ENCODE results near the gene HSPA14.
"Not testable (repeated sequence)": the region's sequence is repeated elsewhere in the genome, so short reads cannot be mapped to it uniquely, and the experiment has no call there.

HSPA14 gene

DNA sequence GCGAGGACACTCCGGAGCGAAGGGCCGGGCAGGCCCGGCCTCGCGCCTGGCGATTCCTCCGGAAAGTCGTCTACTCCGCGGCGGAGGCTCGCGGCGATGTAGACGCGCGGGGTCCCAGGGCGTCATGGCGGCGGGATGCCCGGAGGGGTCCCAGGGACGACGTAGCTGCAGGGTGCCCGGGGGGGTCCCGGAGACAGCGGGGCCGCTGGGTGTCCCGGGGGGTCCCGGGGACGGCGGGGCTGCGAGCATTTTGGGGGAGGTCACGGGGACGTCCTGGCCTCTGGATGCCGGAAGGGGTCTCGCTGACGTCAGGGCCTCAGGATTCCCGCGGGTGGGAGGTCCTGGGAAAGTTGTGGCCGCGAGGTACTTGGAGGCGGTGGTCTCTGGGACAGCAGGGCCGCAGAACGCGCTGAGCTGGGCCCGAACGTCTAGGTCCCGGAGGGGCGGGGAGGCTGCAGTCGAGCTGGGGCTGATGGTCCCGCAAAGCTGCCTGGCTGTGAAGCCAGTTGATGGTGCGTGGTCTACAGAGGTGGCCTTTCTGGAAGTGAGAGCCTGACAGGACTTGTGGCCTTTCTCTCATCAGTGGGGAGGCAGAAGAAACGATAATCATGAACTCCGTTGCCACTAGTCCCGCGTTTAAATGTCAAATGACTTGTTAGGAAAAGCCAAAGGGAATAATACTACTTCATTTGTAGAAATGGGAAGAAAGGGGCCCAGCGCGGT is 637 bp downstream of the HSPA14 start:
- DNase-seq = no peak

DNA sequence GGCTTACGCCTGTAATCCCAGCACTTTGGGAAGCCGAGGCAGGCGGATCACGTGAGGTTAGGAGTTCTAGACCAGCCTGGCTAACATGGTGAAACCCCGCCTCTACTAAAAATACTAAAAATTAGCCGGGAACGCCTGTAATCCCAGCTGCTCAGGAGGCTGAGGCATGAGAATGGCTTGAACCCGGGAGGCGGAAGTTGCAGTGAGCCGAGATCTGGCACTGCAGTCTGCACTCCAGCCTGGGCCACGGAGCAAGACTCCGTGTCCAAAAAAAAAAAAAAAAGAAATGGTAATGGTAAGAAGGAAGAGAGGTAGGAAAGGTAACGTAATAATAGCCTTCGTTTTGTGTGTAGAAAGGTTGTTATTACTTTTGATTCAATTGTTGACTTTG is 1.2 kb downstream of the HSPA14 start:
- DNase-seq = no peak

DNA sequence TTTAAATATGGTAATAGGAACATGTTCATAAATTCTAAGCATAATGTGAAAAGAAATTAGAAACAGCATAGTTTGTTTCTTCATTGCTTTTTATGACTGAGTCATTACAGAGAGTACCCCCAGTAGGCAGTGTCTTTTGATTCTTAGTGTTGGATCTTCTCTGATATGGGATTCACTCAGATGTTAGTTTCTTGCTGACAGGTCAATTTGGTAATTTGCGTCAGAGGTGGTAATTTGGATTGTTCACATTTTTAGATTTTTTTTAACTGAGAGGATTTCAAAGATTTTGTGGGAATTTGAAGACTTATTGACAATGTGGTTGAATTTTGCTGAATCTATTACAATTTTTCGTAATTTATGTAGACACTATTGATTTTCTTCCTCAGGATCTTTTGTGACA is 2.1 kb downstream of the HSPA14 start:
- DNase-seq = no peak

DNA sequence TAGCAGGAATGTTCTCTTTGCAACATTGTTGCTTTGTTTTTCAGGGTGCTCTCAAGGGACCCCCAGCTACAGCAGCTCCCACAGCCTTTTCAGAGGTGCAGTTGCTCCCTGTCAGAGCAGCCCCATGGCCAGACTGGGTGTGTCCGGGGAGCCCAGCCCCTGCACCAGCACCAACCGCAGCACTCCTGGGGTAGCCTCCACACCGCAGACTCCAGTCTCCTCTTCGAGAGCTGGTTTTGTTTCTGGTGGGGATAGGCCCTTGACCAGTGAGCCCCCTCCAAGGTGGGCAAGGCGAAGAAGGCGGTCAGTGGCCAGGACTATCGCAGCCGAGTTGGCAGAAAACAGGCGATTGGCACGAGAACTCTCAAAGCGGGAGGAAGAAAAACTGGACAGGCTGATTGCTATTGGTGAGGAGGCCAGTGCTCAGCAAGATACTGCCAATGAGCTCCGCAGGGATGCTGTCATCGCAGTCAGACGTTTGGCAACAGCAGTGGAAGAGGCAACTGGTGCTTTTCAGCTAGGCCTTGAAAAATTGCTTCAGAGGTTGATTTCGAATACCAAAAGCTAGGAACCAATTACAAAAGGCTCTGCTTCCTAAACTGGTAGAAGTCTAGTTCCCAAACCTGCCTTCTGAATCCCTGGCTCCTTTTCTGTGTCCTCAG is 5.4 kb downstream of the HSPA14 start:
- DNase-seq = no peak

DNA sequence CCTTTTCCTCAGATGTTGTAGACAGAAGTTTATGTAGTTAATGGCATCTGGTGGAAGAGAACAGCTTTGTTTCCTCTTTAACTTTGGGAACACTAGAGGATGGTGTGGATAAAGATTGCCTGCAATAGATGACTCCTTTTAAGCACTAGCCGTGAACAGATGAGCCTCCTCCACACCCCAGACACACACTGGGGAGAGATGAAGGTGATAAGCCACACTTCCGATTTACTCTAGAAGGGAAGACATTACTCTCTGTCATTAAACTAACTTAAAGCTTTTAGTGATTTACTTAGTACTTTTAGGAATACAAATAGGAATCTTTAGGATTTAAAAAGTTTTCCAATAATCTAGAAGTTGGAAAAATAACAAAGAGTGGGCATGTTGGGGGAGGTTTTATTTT is 6.8 kb downstream of the HSPA14 start:
- no peak for DNase-seq

DNA sequence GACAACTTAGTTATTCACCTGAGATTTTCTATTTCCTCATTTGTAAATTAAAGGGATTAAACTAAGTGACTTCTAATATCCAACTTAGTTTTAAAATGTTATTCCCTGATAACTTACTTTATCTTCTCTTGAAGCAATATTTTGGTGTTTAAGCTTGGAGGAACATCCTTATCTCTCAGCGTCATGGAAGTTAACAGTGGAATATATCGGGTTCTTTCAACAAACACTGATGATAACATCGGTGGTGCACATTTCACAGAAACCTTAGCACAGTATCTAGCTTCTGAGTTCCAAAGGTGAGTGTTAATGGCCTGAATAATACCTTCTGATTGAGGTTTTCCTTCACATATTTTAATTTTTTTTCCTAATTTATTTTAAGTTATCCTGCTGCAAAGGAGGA is 14.1 kb downstream of the HSPA14 start:
- DNase-seq = no peak

DNA sequence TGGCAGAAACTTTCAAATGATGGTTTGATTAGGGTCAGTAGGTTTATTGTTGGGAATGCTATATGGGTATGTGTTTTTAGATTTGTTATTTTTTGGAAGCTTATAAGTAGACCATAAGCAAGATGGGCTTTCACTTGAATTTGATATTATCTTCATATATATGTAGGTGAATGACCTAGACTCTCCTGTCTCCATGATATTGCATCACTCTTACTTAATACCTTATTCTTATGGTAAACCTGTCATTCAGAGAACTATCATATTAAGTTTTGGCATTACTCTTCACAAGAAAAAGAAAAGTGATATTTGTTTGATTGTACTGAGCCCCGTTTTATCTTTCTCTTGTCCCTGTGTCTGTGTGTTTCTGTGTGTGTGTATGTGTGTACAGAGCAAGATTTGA is 17.3 kb downstream of the HSPA14 start:
- DNase-seq = no peak

DNA sequence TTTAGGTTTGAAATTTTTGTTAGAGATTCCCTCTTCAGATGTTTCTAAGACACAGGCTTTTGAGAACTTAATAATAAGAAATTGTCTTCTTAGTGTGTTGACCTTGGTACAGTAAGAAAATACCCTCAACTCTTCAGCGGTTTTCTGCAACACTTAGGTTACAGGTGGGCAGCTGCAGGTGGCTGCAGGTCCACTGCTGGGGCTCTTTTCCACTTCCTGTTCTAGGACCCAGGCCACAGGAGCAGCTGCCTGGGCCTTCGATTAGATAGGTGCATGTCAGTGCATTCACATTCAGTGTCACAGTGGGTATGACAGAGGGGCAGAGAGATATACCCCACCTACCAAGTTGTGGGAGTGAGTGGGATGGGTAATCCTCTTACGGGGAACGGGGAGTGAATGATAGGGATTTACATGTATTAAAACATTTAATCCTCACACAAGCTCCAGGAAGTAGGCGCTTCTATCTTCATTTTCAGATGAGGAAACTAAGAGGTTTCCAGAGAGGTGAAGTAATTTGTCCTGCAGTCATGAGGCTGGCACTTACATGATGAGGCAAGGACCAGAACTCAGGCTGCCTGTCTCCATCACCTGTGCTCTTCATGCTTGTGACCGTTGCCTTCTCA is 20.3 kb downstream of the HSPA14 start:
- DNase-seq = no peak

DNA sequence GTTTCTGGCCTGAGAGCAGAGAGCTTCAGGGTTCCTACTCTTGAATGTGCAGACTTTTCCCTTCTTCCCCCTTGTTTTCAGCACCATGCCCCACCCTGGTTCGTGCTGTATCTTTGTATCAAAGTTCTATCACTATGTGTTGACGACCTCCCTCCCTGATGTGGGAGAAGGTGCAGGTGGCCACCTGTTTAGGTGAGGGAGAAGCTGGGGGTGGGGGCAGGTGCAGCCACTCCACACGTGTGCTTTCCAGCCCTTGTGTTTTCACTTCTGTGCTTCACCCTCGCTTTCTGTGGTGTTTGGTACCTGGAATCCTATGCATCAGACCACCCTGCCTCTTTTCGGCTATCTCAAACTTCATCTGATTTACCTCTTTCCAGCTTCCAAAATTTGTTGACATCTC is 20.9 kb downstream of the HSPA14 start:
- no peak for DNase-seq

DNA sequence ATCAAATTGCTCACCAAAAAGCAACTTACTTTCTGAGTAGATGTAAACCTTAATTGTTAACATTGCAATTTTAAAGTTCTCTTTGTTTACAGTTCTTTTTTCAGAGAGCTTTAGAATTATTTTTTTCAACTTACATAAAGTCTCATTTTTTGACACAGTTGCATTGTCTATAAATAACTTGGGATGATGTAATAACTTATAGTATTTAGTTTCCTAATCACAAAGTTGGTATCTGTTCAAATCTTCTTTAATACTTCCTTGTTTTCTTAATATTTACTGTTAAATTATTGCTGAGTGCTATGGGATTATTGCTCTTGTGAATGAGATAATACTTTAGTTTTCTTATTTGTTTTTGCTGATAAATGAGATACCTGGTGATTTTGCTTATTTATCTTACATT is 21.7 kb downstream of the HSPA14 start:
- DNase-seq = no peak

DNA sequence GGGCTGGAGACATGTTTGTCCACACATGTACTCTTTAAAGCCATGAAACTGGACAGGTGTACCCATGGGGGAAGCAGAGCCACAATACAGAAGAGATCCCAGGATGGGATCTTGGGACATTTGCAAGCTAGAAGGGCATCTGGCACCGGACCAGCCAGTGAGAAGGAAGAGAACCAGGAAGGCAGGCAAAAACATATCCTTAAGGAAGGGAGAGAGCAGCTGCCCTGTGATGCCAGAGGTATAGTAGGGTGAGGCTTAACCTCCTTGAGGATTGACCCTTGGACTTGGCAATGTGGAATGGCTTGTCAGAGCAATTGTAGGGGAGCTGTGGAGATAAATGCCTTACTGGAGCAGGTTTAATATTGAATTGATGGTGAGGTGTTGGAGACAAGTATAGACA is 22.7 kb downstream of the HSPA14 start:
- DNase-seq = no peak

DNA sequence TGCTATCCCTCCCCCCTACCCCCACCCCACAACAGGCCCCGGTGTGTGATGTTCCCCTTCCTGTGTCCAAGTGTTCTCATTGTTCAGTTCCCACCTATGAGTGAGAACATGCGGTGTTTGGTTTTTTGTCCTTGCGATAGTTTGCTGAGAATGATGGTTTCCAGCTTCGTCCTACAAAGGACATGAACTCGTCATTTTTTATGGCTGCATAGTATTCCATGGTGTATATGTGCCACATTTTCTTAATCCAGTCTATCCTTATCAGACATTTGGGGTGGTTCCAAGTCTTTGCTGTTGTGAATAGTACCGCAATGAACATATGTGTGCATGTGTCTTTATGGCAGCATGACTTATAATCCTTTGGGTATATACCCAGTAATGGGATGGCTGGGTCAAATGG is 26.4 kb downstream of the HSPA14 start:
- not testable (repeated sequence) for DNase-seq

DNA sequence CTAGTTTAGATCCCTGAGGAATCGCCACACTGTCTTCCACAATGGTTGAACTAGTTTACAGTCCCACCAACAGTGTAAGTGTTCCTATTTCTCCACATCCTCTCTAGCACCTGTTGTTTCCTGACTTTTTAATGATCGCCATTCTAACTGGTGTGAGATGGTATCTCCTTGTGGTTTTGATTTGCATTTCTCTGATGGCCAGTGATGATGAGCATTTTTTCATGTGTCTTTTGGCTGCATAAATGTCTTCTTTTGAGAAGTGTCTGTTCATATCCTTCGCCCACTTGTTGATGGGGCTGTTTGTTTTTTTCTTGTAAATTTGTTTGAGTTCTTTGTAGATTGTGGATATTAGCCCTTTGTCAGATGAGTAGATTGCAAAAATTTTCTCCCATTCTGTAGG is 26.8 kb downstream of the HSPA14 start:
- not testable (repeated sequence) for DNase-seq

DNA sequence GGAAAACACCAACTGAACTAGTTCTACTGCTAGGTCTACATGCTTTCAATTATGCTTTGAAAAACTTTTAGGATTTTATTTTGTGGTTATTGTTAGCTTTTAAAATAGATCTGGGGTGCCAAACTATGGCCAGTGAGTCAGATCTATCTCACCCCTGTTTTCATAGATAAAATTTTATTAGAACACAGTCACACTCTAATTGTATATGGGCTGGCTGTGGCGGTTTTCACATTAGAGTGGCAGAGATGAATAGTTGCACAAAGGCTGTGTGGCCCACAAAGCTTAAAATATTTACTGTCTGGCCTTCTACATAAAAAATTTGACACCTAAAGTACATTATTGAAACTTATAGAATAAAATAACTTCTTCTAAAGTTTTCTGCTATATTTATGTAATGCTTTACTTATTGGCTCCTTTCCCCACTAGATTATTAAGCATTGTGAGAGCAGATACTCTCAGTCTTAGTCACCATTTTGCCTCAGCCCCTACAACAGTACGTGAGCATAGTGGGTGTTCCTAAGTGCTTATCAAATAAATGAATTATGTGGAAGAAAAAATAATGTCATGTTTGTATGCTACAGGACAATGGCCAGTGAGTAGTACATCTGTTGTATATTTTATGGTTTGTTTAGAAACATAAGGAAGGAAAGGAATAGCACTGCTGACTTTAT is 35.1 kb downstream of the HSPA14 start:
- DNase-seq = no peak

DNA sequence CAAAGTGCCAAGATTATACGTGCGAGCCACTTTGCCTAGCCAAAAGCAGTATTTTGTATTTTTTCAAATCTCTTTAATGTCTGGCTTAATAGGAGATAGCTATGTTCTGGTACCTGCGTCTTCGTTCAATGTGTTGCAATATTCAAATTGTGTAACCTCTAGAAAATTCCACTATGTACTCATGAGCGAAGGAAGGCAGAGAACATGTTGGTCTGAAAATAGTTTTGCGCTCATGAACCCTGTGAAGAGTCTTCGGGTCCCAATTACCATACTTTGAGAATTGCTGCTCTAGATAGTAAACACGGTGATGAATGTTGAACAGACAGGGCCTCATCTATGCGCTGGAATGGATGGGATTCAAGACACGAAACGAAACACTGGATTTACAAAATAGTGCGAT is 37.8 kb downstream of the HSPA14 start:
- DNase-seq = no peak

DNA sequence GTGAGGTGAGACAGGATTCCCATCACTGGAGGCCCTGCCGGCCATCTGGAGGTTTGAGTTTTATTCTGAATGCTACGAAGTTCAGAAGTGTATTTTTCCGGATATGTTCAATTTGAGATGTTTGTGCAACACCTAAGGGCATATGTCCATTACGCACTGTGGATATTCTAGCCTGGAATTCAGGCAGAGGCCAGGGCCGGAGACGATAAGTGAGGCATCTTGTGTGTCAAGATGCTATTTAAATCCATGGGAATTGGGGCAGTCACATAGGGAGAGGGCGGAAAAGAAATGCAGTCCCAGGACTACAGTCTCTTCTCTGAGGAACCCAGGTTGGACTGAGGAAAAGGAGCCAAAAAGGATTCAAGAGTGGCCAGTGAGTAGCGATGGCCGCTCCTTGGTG is 38.7 kb downstream of the HSPA14 start:
- DNase-seq = no peak

DNA sequence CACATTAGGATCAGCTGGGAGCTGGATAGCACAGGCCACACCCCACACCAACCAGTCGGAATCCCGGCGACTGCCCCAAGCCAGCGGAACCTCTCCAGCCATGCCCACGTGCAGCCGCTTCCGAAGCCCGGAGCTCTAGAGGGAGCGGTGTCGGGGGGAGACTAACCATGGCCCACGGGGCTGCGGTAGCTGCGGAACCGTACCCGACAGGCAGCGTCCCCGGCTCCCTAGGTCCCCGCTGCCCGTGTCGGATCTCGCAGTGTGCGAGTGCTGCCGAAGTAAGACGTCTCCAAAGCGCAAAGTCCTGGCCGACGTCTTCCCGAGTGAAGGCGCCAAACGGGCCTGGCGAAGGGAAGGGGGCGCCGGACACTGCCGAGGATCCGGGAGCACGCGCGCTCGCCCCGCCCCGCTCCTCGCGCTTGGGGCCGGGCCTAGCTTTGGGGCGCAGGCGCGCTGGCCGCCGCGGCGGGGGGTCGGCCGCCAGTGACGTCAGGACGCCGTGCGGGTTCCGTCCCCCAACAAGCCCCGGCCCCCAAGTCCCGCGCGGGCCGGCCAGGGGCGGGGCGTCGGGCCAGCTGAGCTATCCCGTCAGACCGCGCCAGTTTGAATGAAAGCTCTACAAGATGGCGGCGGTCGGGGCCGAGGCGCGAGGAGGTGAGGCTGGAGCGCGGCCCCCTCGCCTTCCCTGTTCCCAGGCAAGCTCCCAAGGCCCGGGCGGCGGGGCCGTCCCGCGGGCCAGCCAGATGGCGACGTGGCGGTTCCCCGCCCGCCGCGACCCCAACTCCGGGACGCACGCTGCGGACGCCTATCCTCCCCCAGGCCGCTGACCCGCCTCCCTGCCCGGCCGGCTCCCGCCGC is 40.4 kb downstream of the HSPA14 start, which contains the start of gene SUV39H2:
Gene SUV39H2 (plus strand): TSS at position 601 of the 858 bp plus-strand sequence. CDS start 23 bp downstream, at position 624.
- peak; percentile 91 for DNase-seq

DNA sequence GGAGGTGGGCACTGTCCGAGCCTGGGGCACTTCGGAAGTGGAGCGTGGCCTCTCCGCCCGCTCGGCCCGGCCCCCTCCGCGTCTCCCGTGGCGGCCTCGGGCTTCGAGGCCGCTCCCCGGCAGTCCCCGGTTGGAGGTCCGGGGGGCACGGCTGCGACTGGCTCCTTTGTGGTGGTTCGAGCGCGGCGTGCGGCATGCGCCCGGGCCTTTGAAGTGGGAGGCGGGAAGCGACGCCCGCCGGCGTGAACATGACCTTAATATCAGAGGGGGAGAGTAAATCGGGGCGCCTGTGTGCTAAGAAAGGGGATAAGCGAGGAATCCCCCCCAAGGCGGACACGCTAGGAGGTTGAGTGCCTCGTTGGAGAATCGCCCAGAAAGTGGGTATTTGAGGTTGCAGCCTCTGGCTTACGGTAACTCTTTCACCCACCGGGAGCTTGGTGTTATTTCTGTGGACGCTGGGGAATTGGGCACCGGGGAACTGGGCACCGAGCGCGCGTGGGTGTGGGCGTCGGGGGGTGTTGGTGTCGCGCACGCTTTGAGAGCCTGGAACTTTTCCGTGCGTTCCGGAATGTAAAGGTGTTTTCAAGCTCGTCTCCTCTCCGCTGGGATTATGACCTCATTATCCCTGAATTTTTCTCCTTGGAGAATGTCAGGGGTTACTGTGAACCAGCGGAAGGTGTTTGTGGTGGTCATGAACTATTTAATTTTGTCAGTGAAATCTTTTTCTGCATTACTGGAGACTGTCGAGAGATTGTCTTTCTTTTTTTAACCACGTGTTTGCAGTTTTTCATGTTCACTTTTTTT is 41.2 kb downstream of the HSPA14 start:
- DNase-seq = peak; percentile 11

DNA sequence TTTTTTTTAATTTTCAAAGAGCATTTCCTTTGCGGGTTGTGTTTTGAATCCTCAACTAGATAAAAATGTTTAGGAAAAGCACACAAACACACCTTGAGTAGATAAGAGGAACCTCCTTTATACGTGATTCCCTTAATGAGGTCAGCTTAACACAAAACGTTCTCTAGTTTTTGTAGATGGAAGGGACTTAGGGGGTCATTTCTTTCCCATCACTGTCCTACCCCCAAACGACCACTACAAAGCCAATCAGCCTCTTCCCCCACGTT is 41.8 kb downstream of the HSPA14 start:
- DNase-seq = no peak

DNA sequence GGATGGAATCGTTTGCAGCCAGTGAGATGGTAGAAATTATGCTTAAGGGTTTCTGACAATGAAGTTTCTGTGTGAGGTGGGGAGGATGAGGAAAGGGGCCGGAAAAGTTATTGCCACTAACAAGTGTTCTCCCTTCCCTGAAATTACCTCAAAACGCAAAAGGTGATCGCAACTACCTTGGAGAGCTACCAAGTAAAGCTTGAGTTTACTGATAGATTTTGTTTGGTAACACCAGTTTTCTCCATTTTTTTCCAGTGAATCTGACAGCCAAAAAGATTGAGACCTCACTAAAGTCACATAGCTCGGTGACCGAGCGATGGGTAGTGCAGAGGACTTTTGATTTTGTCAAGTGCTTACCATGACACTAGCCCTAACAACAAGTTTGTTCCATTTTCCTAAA is 42.1 kb downstream of the HSPA14 start:
- no peak for DNase-seq

DNA sequence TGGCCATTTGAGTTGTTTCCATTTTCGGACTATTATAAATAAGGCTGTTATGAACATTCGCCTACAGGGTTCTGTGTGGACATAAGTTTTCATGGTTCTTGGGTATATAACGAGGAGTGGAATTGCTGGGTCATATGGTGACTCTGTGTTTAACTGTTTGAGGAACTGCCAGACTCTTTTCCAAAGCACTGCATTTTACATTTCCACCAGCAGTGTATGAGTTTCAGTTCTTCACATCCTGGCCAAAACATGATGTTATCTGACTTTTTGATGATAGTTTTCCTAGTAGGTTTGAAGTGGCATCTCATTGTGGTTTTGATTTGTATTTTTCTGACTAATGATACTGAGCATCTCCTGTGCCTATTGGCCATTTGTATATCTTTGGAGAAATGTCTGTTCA is 46.0 kb downstream of the HSPA14 start:
- DNase-seq = no peak

DNA sequence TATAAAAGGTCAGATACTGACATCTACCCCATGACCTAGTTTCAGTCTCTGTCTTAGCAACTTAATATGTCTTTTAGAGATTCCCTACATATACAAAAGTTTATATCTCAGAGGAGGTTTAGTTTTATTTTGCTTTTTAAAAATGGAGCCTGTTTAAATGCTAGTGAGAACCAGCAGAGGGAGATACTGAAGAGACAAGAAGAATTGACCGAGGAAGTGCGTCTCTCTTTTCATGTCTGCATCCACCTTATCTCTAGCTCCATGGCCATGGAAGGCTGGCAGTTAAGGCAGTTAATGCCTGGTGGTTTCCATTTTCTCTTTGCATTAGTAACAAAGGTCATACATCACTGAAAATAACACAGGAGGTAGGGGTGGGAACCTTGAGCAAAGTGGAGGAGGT is 51.2 kb downstream of the HSPA14 start:
- no peak for DNase-seq
